Testis (tissue), 2 donors: ENCODE data around the gene STRN3.

Experiments used
- POLR2A ChIP-seq: fragments of 450-650 bp; IDR thresholded peaks from one replicate; pipeline ENCODE4 v1.6.1; 2017; ENCODE audit warnings: antibody characterized with exemption, mild to moderate bottlenecking, moderate library complexity
- TF ChIP-seq, protein P1 (sequence below), 3 experiments: fragments of 450-650 bp in 2 of 3; fragments of 200-600 bp in 1 of 3; sonication (generic) in 1 of 3; IDR thresholded peaks; one replicate each; pipeline ENCODE4 v1.5.1; 2016 to 2019; ENCODE audit warnings: antibody characterized with exemption in 3 of 3, mild to moderate bottlenecking in 2 of 3, moderate library complexity in 1 of 3

- no peak for TF ChIP-seq POLR2A
- TF ChIP-seq, protein P1, sequence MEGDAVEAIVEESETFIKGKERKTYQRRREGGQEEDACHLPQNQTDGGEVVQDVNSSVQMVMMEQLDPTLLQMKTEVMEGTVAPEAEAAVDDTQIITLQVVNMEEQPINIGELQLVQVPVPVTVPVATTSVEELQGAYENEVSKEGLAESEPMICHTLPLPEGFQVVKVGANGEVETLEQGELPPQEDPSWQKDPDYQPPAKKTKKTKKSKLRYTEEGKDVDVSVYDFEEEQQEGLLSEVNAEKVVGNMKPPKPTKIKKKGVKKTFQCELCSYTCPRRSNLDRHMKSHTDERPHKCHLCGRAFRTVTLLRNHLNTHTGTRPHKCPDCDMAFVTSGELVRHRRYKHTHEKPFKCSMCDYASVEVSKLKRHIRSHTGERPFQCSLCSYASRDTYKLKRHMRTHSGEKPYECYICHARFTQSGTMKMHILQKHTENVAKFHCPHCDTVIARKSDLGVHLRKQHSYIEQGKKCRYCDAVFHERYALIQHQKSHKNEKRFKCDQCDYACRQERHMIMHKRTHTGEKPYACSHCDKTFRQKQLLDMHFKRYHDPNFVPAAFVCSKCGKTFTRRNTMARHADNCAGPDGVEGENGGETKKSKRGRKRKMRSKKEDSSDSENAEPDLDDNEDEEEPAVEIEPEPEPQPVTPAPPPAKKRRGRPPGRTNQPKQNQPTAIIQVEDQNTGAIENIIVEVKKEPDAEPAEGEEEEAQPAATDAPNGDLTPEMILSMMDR (IDR thresholded peaks at IDR 0.05) = no peak
These were observed 657 bp downstream of the STRN3 start, which contains the start of gene AP4S1 for GRCh38 chr14:31025367-31026076.
